HG02973 (cell line): Measurements from ENCODE around the gene MRPL50.

Source experiments
- ATAC-seq: cut with Tn5 transposase; IDR thresholded peaks from one replicate; pipeline ENCODE4 v1.9.1; 2021; ENCODE audit warnings: moderate library complexity; ENCODE audit not compliant: unreplicated experiment

The MRPL50 gene

DNA sequence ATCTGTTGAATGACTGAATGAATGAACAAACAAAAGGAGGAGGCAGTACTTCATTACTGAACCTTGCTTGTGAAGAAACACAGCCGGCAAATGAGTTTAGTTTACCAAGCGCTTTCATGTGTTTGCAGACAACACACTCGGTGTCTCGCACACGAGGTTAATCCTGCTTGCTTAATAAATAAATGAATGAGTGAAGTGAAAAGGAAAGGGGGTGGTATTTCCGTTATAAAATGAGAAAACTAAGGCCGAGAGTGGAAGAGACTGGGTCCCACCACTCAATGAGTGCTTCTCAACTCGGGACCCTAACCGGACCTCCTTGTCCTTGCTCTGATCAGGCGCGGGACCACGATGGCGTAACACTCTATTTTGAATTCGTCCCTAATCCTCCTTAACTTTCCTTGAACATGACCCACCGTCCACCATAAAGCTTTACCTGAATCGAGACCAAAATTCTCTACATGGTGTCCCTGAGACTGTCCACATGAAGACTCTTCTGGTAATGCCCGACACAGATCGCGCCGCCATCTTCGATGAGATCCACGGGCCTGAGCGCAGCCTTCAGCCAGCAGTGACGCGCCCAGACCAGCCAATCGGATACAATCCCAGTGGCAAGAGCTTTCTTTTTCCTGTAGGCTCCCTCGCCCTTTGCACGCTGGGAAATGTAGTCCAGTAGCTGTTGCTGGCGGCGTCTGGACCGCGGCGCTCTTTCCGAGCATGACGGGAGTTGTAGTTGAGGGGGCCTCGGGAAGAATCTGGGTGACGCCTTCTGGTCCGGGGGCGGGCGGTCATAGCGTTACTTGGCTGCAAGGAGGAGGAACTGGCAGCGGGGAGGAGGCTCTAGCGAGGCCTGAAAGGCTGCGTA lies at the start of gene MRPL50, which contains the start of gene ZNF189:
Gene MRPL50 (minus strand): TSS at position 551 of the 862 bp plus-strand sequence. CDS start 26 bp downstream, at position 525.
Gene ZNF189 (plus strand): TSS at position 784 of the 862 bp plus-strand sequence. CDS start 306 bp downstream, outside the sequence.
- ATAC-seq = peak; percentile 99

DNA sequence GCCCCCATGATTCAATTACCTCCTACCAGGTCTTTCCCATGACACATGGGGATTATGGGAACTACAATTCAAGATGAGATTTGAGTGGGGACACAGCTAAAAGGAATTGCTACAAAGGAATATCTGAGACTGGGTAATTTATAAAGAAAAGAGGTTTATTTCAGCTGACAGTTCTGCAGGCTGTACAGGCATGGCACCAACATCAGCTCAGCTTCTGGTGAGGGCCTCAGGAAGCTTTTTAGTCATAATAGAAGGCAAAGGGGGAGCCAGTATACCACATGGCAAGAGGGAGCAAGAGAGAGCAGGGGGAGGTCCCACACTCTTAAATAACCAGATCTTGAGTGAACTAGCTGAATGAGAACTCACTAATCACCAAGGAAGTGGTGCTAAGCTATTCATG lies 48.3 kb upstream of the MRPL50 start:
- ATAC-seq = no peak

DNA sequence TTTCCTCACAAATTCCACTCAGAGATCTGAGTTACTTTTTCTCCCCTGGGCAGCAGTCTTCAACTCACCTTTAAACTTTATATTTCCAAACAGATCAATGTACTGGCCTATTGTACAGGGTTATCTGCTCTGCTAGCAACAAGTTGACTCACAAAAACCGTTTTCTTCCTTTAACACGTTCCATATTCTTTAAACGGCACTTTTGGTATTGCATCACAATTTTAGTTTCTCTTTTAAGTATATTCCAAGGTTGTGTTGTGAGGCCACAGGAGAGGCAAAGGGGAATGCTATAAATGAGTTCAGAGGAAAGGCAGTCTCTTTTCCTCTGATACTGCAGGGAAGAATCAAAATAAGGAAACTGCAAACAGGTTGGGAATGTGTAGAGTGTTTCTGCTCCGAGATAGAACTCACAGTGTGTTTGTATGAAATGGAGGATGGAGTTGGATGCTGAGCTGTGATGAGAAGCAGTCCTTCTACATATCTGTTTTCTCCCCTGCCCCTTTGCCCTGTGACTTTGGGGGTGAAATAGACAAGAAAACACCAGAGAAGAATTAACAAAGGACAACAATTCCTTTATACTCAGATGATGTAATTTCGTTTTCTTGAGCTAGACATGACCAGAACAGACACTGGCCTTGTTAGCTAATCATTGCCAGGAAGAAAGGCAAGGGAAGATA lies 47.1 kb upstream of the MRPL50 start:
- ATAC-seq = no peak

DNA sequence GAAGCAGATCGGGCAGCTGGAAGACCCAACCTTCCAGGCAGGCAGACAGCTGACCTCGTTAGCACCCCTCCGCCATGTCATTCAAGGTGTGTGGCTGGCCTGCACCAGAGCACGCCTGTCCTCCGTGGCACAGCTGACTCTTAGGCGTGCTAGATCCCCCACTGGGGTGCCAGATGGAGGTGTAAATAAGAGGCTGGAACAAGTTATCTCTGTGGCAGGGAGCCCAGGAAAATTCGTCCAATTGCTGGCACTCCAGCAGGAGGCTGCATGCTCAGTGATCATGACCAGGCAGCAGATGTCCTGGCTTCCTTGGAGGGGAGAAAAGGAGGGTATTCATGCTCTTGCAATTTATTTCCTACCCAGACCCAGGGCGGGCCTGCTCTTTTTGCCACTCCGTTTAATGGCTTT lies 45.0 kb upstream of the MRPL50 start:
- no peak for ATAC-seq

DNA sequence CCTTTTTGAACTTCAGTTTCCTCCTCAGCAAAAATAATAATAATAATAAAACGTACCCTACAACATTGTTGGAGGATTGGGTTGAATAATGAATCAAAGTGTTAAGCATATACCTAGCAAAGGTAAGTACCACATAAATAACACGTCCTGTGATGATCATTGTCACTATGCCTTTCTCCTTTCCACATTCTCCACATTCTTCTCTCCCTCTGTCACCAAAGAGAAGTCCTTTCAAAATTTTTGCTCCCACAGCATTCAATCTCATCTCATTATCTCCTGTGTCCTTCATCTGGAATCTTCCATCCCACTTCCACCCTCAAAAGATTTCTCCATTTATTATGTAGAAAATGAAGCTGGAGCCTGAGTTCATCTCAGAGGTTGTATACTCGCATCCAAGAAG lies 44.3 kb upstream of the MRPL50 start:
- no peak for ATAC-seq

GRCh38 chr9:101442318-101442717 lies 43.9 kb upstream of the MRPL50 start:
- no peak for ATAC-seq

GRCh38 chr9:101440714-101441230 lies 42.4 kb upstream of the MRPL50 start:
- no peak for ATAC-seq

DNA sequence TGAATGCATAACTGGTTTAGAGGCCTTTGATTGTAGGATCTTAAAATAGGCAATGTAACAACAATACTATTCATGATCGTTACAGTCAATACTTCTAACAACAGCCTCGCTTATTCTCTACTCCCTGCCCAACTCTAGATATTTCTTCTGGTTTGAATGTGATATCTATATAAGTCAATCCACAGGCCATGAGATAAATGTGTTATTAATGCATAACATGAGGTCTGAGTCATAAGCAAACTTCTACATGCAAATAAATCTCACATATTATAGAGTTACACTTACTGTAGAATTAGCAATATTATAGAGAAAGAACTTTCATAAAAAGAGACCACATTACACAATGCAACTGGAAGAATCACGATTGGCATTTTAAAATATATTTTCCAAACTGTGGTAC lies 40.1 kb upstream of the MRPL50 start:
- ATAC-seq = no peak

- no peak for ATAC-seq
Measured at GRCh38 chr9:101437806-101438232, 39.4 kb upstream of the MRPL50 start.

- no peak for ATAC-seq
Measured at GRCh38 chr9:101435601-101436079, 37.2 kb upstream of the MRPL50 start, which contains the start of gene ALDOB. Gene ALDOB (minus strand): TSS chr9:101435774. CDS start chr9:101430887, 4,887 bp downstream.

DNA sequence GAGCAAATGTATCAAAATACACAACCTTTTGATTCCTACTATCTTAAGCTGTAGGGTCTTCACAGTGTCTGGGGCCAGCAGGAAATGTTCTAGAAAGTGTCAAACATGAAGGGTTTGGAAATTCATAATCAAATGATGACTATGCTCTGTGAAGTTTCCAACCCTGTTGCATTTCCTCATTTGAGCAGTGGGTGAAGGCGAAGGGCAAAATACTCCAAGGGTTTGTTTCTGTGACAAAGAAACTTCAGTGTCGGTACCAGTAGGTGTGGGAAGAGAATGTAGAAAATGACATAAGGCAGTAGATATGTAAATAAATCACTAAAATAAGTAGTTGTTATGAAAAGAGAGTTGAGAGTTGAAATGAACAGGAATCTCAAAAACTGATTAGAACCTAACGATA lies 36.6 kb upstream of the MRPL50 start:
- ATAC-seq = no peak

- no peak for ATAC-seq
Measured at GRCh38 chr9:101433229-101433628, 34.8 kb upstream of the MRPL50 start.

DNA sequence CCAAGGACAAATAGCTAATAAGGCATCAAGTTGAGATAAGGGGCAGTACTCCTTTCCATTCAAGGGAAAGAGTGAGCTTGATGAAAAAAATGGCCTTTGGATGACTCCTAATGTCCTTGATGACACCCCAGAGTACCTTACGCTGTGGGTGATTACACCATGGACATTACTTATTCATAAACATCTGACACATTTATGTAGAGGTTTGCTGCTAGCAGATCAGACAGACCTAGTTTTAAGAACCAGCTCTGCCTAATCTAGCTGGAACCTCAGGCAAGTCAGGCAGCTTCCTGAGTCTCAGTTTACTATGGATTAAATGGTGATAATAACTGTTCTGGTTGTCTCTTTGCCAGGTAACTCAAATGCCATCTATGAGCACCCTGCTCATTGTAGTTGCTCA lies 34.3 kb upstream of the MRPL50 start:
- no peak for ATAC-seq

DNA sequence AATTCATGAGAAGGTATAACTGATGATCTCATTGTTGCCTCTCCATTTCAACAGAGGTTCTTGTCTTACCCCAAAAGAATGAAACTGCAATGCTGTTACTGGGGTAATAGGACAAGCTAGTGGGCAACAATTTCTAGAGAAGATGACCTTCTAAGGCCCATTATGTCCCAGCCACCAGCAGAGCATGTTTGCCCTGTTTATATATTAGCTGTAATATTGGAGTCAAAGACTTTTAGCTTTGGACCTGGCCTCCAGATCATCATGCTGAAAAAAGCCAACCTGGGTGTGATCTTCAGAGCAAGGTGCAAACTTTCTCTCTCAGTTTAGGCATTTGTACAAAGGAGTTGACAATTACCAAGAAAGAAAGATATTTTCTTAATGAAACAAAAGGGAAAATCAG lies 33.8 kb upstream of the MRPL50 start:
- ATAC-seq = no peak

DNA sequence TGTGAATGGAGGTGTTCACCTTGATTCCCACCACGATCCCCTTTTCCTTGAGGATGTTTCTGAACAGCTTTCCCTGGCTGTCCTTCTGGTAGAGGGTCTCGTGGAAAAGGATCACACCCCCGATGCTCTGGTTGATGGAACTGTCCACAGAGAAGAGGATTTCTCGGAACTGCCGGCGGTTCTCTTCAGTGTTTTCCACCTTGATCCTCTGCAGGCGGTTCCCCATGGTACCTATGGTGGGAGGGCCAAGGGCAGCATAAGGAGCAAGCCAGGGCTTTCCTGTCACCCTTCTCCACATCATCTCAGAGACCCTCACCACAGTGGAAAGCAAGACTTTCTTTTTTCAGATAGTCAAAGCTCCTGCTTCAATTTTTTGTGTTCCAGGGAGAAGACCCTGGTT lies 31.3 kb upstream of the MRPL50 start:
- ATAC-seq = no peak

DNA sequence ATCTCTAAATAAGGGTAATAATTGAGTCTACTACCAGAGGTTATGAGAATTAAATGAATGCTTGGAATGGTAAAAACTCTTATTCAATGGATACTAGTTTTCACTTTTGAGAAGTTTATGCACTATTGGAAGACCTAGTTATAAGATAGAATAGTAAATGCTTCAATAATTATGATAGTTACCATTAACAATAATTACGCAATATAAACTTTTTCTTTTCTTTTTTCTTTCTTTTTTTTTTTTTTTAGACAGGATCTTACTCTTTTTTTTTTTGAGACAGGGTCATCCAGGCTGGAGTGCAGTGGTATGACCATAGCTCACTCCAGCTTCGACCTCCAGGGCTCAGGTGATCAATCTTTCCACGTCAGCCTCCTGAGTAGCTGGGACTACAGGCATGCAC lies 30.5 kb upstream of the MRPL50 start:
- ATAC-seq = no peak

GRCh38 chr9:101427957-101428655 lies 29.7 kb upstream of the MRPL50 start:
- no peak for ATAC-seq

DNA sequence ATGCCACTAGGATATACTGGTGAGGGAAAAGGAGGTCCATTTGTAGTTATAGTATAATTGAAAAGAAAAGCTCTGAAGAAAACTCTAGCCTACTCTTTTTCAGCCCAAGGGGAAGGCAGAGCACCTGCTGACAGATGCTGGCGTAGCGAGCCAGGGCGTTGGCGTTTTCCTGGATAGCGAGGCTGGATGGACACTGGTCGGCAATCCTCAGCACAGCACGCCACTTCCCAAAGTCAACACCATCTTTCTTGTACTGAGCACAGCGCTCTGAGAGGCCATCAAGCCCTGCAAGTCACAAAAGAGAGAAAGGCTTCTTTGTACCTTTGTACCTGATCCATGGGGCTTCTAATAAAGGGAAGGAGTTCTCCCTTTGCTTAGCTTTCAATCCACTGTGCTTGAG lies 28.9 kb upstream of the MRPL50 start:
- no peak for ATAC-seq

DNA sequence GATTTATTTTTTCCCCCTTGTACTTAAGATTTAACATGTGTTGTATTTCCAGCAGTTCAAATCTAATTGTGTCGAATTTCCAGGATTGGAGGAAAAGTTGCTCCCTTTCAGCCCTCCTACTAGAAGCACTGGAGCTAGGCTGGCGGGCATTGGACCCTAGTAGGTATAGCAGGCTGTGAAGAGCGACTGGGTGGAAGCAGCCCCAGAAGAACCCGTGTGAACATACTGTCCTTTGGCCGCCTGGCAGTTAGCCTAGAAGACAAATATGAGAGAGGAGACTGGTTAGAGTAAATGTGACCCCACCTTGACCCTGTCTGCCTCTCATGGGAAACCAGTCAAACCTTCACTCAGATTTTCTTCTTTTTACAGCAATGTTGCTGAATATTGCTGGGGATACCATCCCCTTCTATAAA lies 23.2 kb upstream of the MRPL50 start:
- no peak for ATAC-seq

DNA sequence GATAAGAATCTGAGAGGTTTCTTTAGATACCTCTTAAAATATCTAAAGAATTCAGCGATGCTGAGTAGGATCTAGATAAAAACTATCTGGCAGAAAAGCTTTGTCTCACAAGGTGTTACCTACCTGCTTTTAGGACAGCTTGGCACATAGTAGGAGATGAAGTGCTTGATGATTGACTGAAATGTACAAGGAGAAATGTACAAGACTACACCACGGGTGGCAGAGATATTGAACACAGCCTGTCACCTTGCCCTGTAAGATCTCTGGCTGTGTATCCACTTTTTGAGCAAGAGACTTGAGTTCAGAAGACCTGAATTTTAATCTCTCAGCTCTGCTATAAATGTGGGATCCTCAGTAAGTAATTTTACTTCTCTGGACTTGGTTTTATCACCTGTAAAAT lies 21.4 kb upstream of the MRPL50 start:
- ATAC-seq = no peak
